GM23248 (cell line): ENCODE data around the gene ZNF285. TPM values are rescaled to one million over a fixed set of nuclear protein-coding genes. Genes with fewer than 3 reads are reported as not detected.
"Not testable (repeated sequence)": the region's sequence is repeated elsewhere in the genome, so short reads cannot be mapped to it uniquely, and the experiment has no call there.

Experiments used
- DNase-seq: peaks from one replicate; pipeline ENCODE4 v3.0.0-alpha.2; 2015
- H2AFZ ChIP-seq: fragments of 200-600 bp; sonication (generic); 2 replicates; pipeline ENCODE4 v1.6.1; 2016; ENCODE audit warnings: antibody characterized with exemption
- H3F3A ChIP-seq: fragments of 200-600 bp; sonication (generic); 2 replicates; pipeline ENCODE4 v1.6.1; 2016; ENCODE audit warnings: mild to moderate bottlenecking, antibody characterized with exemption, mixed run types; ENCODE audit not compliant: insufficient read depth
- H3K27ac ChIP-seq: fragments of 200-600 bp; sonication (generic); 2 replicates; pipeline ENCODE4 v1.5.1; 2016; ENCODE audit warnings: mild to moderate bottlenecking
- H3K27me3 ChIP-seq: fragments of 200-600 bp; sonication (generic); replicated peaks from 2 replicates; pipeline ENCODE4 v1.6.1; 2016; ENCODE audit warnings: mild to moderate bottlenecking; ENCODE audit not compliant: insufficient read depth
- H3K36me3 ChIP-seq: fragments of 200-600 bp; sonication (generic); 2 replicates; pipeline ENCODE4 v1.6.1; 2016; ENCODE audit warnings: low read depth, mild to moderate bottlenecking
- H3K4me1 ChIP-seq: fragments of 200-600 bp; sonication (generic); 2 replicates; pipeline ENCODE4 v1.6.1; 2016; ENCODE audit warnings: mild to moderate bottlenecking; ENCODE audit not compliant: insufficient read depth
- H3K4me2 ChIP-seq: fragments of 200-600 bp; sonication (generic); one replicate; pipeline ENCODE4 v1.6.1; 2016; ENCODE audit warnings: mild to moderate bottlenecking; ENCODE audit not compliant: unreplicated experiment
- H3K4me3 ChIP-seq: fragments of 200-600 bp; sonication (generic); 2 replicates; pipeline ENCODE4 v1.5.1; 2016; ENCODE audit warnings: mild to moderate bottlenecking
- H3K79me2 ChIP-seq: fragments of 200-600 bp; sonication (generic); 2 replicates; pipeline ENCODE4 v1.6.1; 2016; ENCODE audit warnings: mild to moderate bottlenecking; ENCODE audit not compliant: insufficient read depth
- H3K9ac ChIP-seq: fragments of 200-600 bp; sonication (generic); 2 replicates; pipeline ENCODE4 v1.6.1; 2016; ENCODE audit warnings: mild to moderate bottlenecking
- H3K9me2 ChIP-seq: fragments of 200-600 bp; sonication (generic); 2 replicates; pipeline ENCODE4 v1.6.1; 2016; ENCODE audit warnings: mixed run types, mild to moderate bottlenecking, moderate library complexity; ENCODE audit not compliant: insufficient read depth
- H3K9me3 ChIP-seq: fragments of 200-600 bp; sonication (generic); one replicate; pipeline ENCODE4 v1.6.1; 2017; ENCODE audit warnings: low read depth
- H4K20me1 ChIP-seq: fragments of 200-600 bp; sonication (generic); 2 replicates; pipeline ENCODE4 v1.6.0; 2016; ENCODE audit not compliant: insufficient read depth
- EZH2 ChIP-seq: fragments of 200-600 bp; sonication (generic); IDR thresholded peaks from 2 replicates; pipeline ENCODE4 v1.6.1; 2018; ENCODE audit warnings: antibody characterized with exemption, mild to moderate bottlenecking; ENCODE audit not compliant: insufficient read depth, poor library complexity, severe bottlenecking
- EZH2phosphoT487 ChIP-seq: fragments of 200-600 bp; sonication (generic); IDR thresholded peaks from 2 replicates; pipeline ENCODE4 v1.6.1; 2018; ENCODE audit warnings: antibody characterized with exemption, moderate library complexity, mild to moderate bottlenecking, low read depth; ENCODE audit not compliant: insufficient read depth
- WGBS, 2 experiments: methylation state at CpG; one replicate each; pipeline ENCODE4 v1.1.6; 2015 to 2017; ENCODE audit warnings: low lambda C conversion rate in 2 of 2, low coverage in 1 of 2; ENCODE audit errors: missing lambda C conversion rate in 2 of 2; 5-methylcytosine and 5-hydroxymethylcytosine counted together
- in situ Hi-C: fragments of 300-500 bp; cut with MboI; formaldehyde crosslinking; loops from 2 replicates; pipeline ENCODE4 v1.15.0; 2020
- polyA plus RNA-seq: library from polyadenylated mRNA; unstranded; fragments of >200 nt; fragmentation: Nextera tagmentation; extraction: Ambion mirVana; gene quantifications from 2 replicates; pipeline ENCODE4 v1.2.1, GENCODE V29; 2016
- total RNA-seq: library from RNA; depleted of rRNA; stranded (reverse); fragments of >200 nt; shearing (Covaris generic); gene quantifications from 2 replicates; pipeline ENCODE4 v1.2.3, GENCODE V29; 2014; rRNA removed

Gene ZNF285
- total and polyA plus RNA-seq, 2 experiments from 2014 or later: 1.1 to 2.1 TPM

- TF ChIP-seq EZH2phosphoT487: no peak
- TF ChIP-seq EZH2: no peak
Observed at GRCh38 chr19:44344255-44344654, 57.2 kb downstream of the ZNF285 start.

GRCh38 chr19:44341794-44342193 lies 59.6 kb downstream of the ZNF285 start:
- TF ChIP-seq EZH2phosphoT487: no peak
- no peak for TF ChIP-seq EZH2
- WGBS, 2 experiments: 97 to 98% methylated on average over 2 of the region's 2 CpGs
- in situ Hi-C loops: no loop called here

More at GRCh38 chr19:44344255-44344654, 57.2 kb downstream of the ZNF285 start:
- H3K27ac ChIP-seq: no peak overlapping the region
- H3K79me2 ChIP-seq: peaks cover 57% of the 10 kb centered on the region
- H3K4me3 ChIP-seq: no peak overlapping the region
- DNase-seq: no peak
- H2AFZ ChIP-seq: no peak overlapping the region
- no peaks in the 10 kb centered on the region for H3F3A ChIP-seq
- no peaks in the 10 kb centered on the region for H4K20me1 ChIP-seq
- no peaks in the 10 kb centered on the region for H3K27me3 ChIP-seq
- no peaks in the 10 kb centered on the region for H3K9me2 ChIP-seq
- no peaks in the 10 kb centered on the region for H3K9me3 ChIP-seq
- H3K4me2 ChIP-seq: no peak overlapping the region
- in situ Hi-C loops: no loop called here
- no peaks in the 10 kb centered on the region for H3K4me1 ChIP-seq
- whole genome bisulfite sequencing, 2 experiments: 0% methylated on average over 1 of the region's 1 CpG
- no peak overlapping the region for H3K9ac ChIP-seq
- H3K36me3 ChIP-seq: peaks cover 4% of the 10 kb centered on the region; the same call in 1 of the 2 replicates

GRCh38 chr19:44334639-44335038 lies 66.8 kb downstream of the ZNF285 start:
- H3K36me3 ChIP-seq: peaks cover 65% of the 10 kb centered on the region
- H3K9me3 ChIP-seq, H3F3A ChIP-seq, H3K4me3 ChIP-seq, H2AFZ ChIP-seq, DNase-seq, H3K9me2 ChIP-seq, H3K27ac ChIP-seq, in situ Hi-C loops, H3K4me2 ChIP-seq, H3K4me1 ChIP-seq, H3K27me3 ChIP-seq, H3K9ac ChIP-seq, H3K79me2 ChIP-seq, H4K20me1 ChIP-seq: not testable (repeated sequence)
- WGBS, 2 experiments: 63 to 67% methylated on average over 3 of the region's 3 CpGs

More at GRCh38 chr19:44341794-44342193, 59.6 kb downstream of the ZNF285 start:
- Histone ChIP-seq H3K79me2 (peaks cover 32% of the 10 kb centered on the region), H3F3A (no peaks in the 10 kb centered on the region), H4K20me1 (no peaks in the 10 kb centered on the region), H3K4me2 (no peak overlapping the region), H3K36me3 (peaks cover 12% of the 10 kb centered on the region), H3K9me2 (no peaks in the 10 kb centered on the region), H3K4me1 (no peaks in the 10 kb centered on the region), H3K27me3 (no peaks in the 10 kb centered on the region), H3K9me3 (no peaks in the 10 kb centered on the region), H2AFZ (no peak overlapping the region), H3K4me3 (no peak overlapping the region), H3K9ac (no peak overlapping the region), H3K27ac (no peak overlapping the region)
- no peak for DNase-seq

Other genes with a start within 250 kb of the ZNF285 start
- gene ZNF226, start 236.5 kb downstream of the ZNF285 start, total RNA-seq: 20.1 and 32.5 TPM in 2 replicates
- 27.1 and 30.3 TPM in 2 replicates for gene ZNF226, start 236.5 kb downstream of the ZNF285 start, polyA plus RNA-seq
- 7.6 and 16.1 TPM in 2 replicates for gene ZNF227, start 189.1 kb downstream of the ZNF285 start, total RNA-seq
- 7.5 and 7.8 TPM in 2 replicates for gene ZNF227, start 189.1 kb downstream of the ZNF285 start, polyA plus RNA-seq
- 0.13 and 0.86 TPM in 2 replicates for gene ZNF233, start 141.7 kb downstream of the ZNF285 start, total RNA-seq
- gene ZNF233, start 141.7 kb downstream of the ZNF285 start, polyA plus RNA-seq: 0.61 and 0.80 TPM in 2 replicates
- 1.0 and 2.1 TPM in 2 replicates for gene ZNF235, start 96.6 kb downstream of the ZNF285 start, total RNA-seq
- gene ZNF235, start 96.6 kb downstream of the ZNF285 start, polyA plus RNA-seq: 1.4 and 2.6 TPM in 2 replicates
- 5.6 and 5.7 TPM in 2 replicates for gene ZNF112, start 44.9 kb downstream of the ZNF285 start, total RNA-seq
- 4.2 and 5.6 TPM in 2 replicates for gene ZNF112, start 44.9 kb downstream of the ZNF285 start, polyA plus RNA-seq
- 11.7 and 38.2 TPM in 2 replicates for gene ZNF229, start 46.9 kb upstream of the ZNF285 start, total RNA-seq
- 6.1 and 7.7 TPM in 2 replicates for gene ZNF229, start 46.9 kb upstream of the ZNF285 start, polyA plus RNA-seq
- gene ZNF180, start 98.9 kb upstream of the ZNF285 start, total RNA-seq: 5.8 and 8.2 TPM in 2 replicates
- 2.9 and 3.9 TPM in 2 replicates for gene ZNF180, start 98.9 kb upstream of the ZNF285 start, polyA plus RNA-seq
- gene CEACAM20, start 128.1 kb upstream of the ZNF285 start, total RNA-seq: not detected in 2 replicates
- gene CEACAM20, start 128.1 kb upstream of the ZNF285 start, polyA plus RNA-seq: not detected in 2 replicates
- not detected in 2 replicates for gene IGSF23, start 212.0 kb upstream of the ZNF285 start, total RNA-seq
- 0.63 and 0.79 TPM in 2 replicates for gene IGSF23, start 212.0 kb upstream of the ZNF285 start, polyA plus RNA-seq
- gene PVR, start 242.3 kb upstream of the ZNF285 start, total RNA-seq: 140 and 148 TPM in 2 replicates
- gene PVR, start 242.3 kb upstream of the ZNF285 start, polyA plus RNA-seq: 58.8 and 63.3 TPM in 2 replicates